Measurements from ENCODE around the gene PRKCA.
"Not testable (repeated sequence)": the region's sequence is repeated elsewhere in the genome, so short reads cannot be mapped to it uniquely, and the experiment has no call there.

The PRKCA gene

DNA sequence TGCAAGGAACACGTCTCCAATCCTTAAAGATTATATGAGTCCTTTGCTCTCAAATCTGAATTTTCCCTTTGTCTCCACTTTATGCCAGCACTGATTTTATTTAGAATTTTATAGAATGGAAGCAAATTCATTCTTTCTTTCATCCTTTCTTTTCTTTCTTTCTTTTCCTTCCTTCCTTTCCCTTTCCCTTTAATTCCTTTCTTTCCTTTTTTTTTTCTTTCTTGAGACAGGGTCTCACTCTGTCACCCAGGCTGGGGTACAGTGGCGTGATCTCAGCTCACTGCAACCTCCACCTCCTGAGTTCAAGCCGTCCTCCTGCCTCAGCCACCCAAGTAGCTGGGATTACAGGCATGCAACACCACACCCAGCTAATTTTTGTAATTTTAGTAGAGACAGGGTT, 187.2 kb downstream of the PRKCA start:
- DNase-seq (ENCODE audit: low spot score), result not testable (repeated sequence)

- DNase-seq (ENCODE audit: low spot score), result no peak
Observed at GRCh38 chr17:66491213-66491612, 188.8 kb downstream of the PRKCA start.

GRCh38 chr17:66491665-66492064, 189.3 kb downstream of the PRKCA start:
- no peak for DNase-seq (ENCODE audit: low spot score)

GRCh38 chr17:66492080-66492479, 189.7 kb downstream of the PRKCA start:
- DNase-seq (ENCODE audit: low spot score), result no peak

DNA sequence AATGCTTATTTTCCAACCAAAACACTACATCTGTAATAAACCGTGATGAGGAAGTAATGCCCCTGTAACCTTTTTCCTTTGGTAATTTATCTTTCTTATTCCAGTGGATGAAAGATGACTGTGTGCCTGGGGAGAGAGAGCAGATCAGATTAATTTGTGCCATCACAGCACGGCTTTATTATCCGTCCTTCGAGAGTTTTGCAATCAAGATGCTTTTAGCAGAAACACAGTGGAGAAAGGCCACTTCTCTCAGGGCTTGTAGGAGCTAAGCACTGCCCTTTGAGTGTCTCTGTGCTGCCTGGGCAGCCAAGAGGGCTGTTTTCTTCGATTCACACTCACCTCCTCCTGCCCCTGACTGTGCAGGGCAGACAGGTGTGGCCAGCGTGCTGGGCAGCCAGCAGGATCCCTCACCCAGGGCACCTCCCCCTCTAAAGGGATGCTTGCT, 190.2 kb downstream of the PRKCA start:
- no peak for DNase-seq (ENCODE audit: low spot score)

DNA sequence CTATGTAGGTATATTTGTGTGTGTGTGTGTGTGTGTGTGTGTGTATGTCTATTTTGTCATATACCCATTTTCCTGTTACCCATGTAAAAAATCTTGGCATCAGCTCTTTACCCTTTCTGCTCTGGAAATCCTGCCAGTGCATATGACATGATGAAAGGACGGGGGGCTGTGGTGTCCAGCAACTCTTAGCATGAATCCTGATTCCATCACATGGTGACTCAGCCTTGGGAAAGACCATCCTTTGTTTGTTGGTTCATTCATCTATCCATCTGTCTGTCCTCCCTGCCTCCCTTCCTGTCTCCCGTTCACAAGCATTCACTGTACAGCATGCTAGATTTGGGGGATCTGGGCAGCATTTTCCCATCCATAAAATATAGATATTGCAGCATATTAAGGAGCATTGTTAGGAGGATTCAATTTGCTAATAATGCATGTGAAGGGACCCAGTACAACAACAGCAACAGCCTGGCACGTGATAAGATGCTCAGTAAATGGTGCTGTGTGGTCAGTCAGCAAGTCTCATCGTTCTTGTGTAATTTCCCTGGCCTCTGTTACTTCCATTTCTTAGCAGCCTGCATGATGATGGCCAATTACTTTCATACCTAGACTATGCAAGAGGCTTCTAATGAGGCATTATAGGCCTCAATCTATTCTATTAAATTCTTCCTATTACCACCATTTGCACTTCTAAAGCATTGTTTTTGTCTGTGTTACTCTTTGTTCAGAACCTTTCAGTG, 191.0 kb downstream of the PRKCA start:
- no peak for DNase-seq (ENCODE audit: low spot score)

DNA sequence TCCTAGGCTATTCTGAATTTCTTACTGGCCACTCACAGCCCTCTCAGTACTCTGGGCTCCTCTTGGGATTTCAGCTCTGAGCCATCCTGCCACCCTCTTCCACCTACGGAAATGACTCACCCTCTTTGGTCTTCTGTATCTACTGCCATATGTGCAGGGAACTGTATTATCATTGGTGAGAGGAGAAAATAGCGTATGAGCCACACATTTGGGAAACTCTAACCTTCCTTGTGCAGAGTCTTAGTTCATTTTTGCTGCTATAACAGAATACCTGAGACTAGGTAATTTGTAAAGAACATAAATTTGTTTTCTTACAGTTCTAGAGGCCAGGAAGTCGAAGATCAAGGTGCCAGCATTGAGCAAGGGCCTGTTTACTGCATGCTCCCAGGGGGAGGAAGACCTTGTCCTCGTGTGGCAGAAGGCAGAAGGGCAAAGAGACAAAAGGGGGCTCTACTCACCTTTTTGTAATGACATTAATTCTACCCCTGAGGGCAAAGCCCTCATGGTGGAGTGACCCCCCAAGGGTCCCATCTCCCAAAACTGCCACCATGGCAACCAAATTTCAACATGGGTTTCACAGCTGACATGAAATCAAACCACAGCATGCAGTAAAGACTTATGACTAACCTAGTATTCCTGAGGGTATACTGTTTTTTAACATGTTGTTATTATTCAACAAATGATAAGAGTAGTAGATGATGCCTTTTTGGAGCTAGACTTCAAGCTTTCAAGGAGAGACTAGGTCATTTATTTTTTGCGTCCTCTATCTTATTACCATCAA, 191.8 kb downstream of the PRKCA start:
- DNase-seq (ENCODE audit: low spot score), result no peak

DNA sequence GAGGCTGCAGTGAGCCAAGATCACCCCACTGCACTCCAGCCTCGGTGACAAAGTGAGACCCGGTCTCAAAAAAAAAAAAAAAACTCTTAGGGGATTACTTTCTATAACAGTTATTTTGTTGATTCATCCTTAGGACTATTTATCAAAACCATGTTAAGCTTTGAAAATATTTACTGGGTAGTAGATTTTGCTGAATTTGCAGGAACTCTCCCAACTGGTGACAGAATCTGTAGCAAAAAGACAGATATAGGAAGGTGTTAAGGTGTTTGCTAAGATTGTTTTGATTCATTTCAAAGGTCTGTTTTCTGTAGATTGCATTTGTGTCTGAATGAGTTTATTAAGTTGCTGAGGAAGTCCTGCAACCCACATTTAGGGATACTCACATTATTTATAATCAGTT, 192.6 kb downstream of the PRKCA start:
- no peak for DNase-seq (ENCODE audit: low spot score)

- DNase-seq (ENCODE audit: low spot score), result no peak
Observed at GRCh38 chr17:66496306-66496705, 193.9 kb downstream of the PRKCA start.

- DNase-seq (ENCODE audit: low spot score), result no peak
Observed at GRCh38 chr17:66498580-66498979, 196.2 kb downstream of the PRKCA start.

DNA sequence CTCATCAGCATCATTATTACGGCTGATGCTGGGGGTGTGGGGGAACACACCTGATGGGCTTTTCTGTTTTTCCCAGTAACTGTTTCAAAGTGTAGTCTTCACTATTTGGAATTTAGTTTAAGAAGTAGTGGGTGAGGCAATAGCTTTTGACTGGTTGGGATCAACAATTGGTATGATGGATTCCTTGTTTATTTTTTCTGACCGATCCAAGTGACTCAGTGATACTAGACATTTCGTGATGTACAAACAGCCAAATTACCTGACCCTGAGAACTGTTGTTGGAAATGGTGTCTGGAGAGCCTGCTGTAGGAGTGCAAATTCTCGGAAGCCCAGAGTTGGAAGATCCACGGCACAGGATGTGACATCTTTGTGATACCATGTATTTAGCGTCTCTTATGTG, 204.2 kb downstream of the PRKCA start:
- DNase-seq (ENCODE audit: low spot score), result no peak

GRCh38 chr17:66507103-66507923, 204.9 kb downstream of the PRKCA start:
- DNase-seq (ENCODE audit: low spot score), result peak; percentile 36

DNA sequence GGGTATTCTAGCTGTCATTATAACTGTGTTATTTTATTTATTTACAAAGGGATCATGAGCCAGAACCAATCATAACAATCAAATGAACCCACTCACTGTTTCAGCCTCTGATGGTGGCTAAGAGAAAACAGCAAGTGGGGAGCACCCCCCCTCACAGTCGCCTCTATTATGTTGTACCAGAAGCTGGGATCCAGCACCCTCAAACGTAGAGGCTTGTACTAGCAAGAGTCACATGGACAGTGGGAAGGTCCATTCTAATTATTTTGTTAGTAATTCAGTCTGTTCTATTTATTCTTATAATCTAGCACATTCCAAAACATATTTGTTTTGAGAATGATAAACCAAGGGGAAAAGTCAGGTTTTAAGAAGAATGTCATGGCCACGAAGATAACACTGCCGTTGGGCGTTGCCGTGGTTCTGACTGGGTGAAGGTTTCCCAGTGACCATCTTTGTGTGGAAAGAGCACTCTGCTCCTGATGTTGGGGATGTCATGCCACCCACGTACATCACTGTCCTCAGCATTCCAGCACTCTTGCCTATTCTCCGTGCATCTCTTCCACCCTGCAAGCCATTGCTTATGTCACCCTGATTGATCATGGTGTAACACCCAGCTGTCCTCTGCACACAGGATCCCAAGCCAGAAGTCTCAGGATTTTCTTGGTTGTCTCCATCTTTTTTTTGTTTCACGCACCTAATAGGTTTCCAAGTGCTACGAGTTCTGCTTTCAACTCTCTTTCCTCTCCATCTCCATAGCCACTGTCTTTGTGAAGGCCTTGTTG, 205.8 kb downstream of the PRKCA start:
- no peak for DNase-seq (ENCODE audit: low spot score)

DNA sequence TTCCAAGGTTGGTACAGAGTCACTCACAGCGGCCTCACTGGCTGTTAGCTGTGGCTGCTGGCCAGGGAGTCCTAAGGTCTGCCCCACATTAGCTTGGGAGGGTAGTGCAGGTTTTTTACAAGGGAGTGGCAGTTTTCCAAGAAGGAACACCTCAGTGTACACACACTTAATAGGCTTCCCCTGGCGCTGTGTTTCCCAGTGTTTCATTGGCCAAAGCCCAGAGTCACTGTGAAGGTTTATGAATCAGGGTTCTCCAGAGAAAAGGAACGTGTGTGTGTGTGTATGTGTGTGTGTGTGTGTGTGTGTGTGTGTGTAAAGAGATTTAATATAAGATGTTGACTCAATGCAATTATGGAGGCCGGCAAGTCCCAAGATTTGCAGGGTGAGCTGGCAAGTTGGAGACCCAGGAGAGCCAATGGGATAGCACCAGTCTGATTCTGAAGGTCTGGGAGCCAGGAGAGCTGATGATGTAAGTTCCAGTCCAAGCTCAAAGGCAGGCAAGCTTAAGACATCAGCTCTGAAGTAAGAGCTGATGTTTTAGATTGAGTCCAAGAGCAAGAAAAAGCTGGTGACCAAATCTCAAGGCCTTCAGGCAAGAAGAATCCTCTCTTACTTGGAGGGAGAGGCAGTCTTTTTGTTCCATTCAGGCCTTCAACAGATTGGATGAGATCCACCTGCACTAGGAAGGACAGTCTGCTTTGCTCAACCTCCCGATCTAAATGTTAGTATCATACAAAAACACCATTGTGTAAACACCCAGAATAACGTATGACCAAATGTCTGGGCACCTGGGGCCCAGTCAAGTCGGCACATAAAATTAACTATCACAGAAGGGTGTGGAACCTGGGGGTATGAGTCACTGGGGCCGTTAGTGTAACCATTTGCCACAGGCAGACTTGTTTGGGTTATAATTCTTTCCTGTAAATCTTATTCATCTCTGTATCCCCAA, 206.8 kb downstream of the PRKCA start:
- peak; percentile 68 for DNase-seq (ENCODE audit: low spot score)

- no peak for DNase-seq (ENCODE audit: low spot score)
Observed at GRCh38 chr17:66509926-66510325, 207.5 kb downstream of the PRKCA start.

DNA sequence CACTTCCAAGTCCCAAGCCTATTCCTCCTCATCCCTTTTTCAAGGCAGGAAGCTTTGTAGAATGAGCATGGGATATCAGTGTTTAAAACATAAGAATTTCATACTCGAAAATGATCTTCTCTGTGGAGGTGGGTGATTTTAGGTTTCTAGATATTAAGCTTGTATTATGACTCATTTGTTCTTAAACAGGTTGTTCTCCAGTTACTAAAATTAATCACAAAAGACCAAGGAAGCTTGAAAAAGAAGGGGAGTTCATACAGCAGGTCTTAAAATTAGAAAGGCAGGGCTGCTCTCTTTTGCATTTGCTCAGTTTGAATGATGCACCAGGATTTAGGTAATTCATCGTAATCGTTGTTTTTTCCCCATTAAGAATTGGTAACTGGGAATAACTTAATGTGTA, 208.7 kb downstream of the PRKCA start:
- no peak for DNase-seq (ENCODE audit: low spot score)

GRCh38 chr17:66514227-66514806, 211.9 kb downstream of the PRKCA start:
- DNase-seq (ENCODE audit: low spot score), result no peak

- DNase-seq (ENCODE audit: low spot score), result no peak
Observed at GRCh38 chr17:66515974-66516373, 213.6 kb downstream of the PRKCA start.

GRCh38 chr17:66517336-66518009, 215.1 kb downstream of the PRKCA start:
- no peak for DNase-seq (ENCODE audit: low spot score)

GRCh38 chr17:66518108-66518507, 215.7 kb downstream of the PRKCA start:
- no peak for DNase-seq (ENCODE audit: low spot score)

Measured in CD4-positive, alpha-beta T cell treated with Interleukin-15 for 4 hours (primary cell).